Glutamatergic neuron (in vitro differentiated cells): ENCODE data around the gene IST1. TPM values are rescaled to one million over a fixed set of nuclear protein-coding genes. Genes with fewer than 3 reads are reported as not detected.

Experiments
- DNase-seq: peaks from one replicate; pipeline ENCODE4 v3.0.0; 2022
- H3K27ac Mint-ChIP-seq: one replicate; pipeline ENCODE4 v1.8.0; 2020; ENCODE audit warnings: mild to moderate bottlenecking, mixed read lengths, inconsistent platforms; ENCODE audit not compliant: unreplicated experiment
- H3K27me3 Mint-ChIP-seq: one replicate; pipeline ENCODE4 v1.8.0; 2020; ENCODE audit warnings: mild to moderate bottlenecking, moderate library complexity, mixed read lengths, inconsistent platforms; ENCODE audit not compliant: unreplicated experiment
- H3K36me3 Mint-ChIP-seq: one replicate; pipeline ENCODE4 v1.8.0; 2020; ENCODE audit warnings: mild to moderate bottlenecking, mixed read lengths, inconsistent platforms; ENCODE audit not compliant: unreplicated experiment
- H3K4me1 Mint-ChIP-seq: one replicate; pipeline ENCODE4 v1.8.0; 2020; ENCODE audit warnings: mild to moderate bottlenecking, low read depth, mixed read lengths, inconsistent platforms; ENCODE audit not compliant: unreplicated experiment
- H3K4me3 Mint-ChIP-seq: one replicate; pipeline ENCODE4 v1.8.0; 2020; ENCODE audit warnings: mild to moderate bottlenecking, mixed read lengths, inconsistent platforms; ENCODE audit not compliant: unreplicated experiment
- H3K9me3 Mint-ChIP-seq: one replicate; pipeline ENCODE4 v1.8.0; 2020; ENCODE audit warnings: mild to moderate bottlenecking, moderate library complexity, mixed read lengths, inconsistent platforms; ENCODE audit not compliant: unreplicated experiment
- CTCF ChIP-seq: fragments of 200-600 bp; sonication (generic); IDR thresholded peaks from one replicate; pipeline ENCODE4 v1.5.0; 2021; ENCODE audit not compliant: partially characterized antibody, unreplicated experiment
- total RNA-seq: library from RNA; stranded (reverse); fragmentation: NEBNext Ultra II Directional; extraction: Animal tissue kit (Norgen Biotek cat#: 25700); gene quantifications from one replicate; pipeline ENCODE4 v1.2.1, GENCODE V29; 2021; ENCODE audit not compliant: unreplicated experiment

IST1 gene
- total RNA-seq, 1 donor from 2014 or later: 271 TPM

GRCh38 chr16:71883849-71884638 is 11.3 kb upstream of the IST1 start, which contains the start of gene ZNF821:
TSS of gene ZNF821 (minus strand) at chr16:71884182. CDS start at chr16:71879946, 4,236 bp downstream.
- peak within 1 kb of the TSS; percentile 96 for H3K4me3 Mint-ChIP-seq
- peak within 1 kb of the TSS; percentile 95 for H3K27ac Mint-ChIP-seq
- peaks cover 5% of the 10 kb centered on the region for H3K9me3 Mint-ChIP-seq
- H3K4me1 Mint-ChIP-seq: peaks cover 13% of the 10 kb centered on the region
- H3K27me3 Mint-ChIP-seq: peaks cover 9% of the 10 kb centered on the region
- DNase-seq: peak; percentile 92
- peaks cover 5% of the 10 kb centered on the region for H3K36me3 Mint-ChIP-seq
- TF ChIP-seq CTCF: peak; percentile 37

DNA sequence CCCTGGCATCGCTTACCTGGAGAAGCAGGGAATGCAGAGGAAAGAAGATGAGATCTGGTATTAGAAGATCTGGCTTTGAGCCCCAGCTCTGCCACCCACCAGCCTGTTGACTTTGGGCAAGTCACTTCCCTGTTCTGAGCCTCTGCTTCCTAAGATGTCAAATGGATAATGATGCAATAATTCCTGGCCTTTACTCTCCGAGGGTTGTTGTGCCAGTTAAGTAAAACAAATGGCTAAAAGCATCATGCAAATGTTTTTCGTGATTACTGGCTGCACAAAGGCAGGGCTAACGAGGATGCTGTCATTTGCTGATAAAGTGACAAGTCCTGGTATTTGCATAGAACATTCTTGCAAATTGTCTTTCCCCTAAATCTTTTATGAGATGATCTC is 10.1 kb upstream of the IST1 start:
- Mint-ChIP-seq H3K9me3 (peaks cover 5% of the 10 kb centered on the region), H3K36me3 (no peaks in the 10 kb centered on the region), H3K4me1 (peaks cover 11% of the 10 kb centered on the region), H3K27me3 (peaks cover 9% of the 10 kb centered on the region), H3K4me3 (peak overlapping the region; percentile 83), H3K27ac (peak overlapping the region; percentile 82)
- no peak for DNase-seq
- no peak for TF ChIP-seq CTCF

DNA sequence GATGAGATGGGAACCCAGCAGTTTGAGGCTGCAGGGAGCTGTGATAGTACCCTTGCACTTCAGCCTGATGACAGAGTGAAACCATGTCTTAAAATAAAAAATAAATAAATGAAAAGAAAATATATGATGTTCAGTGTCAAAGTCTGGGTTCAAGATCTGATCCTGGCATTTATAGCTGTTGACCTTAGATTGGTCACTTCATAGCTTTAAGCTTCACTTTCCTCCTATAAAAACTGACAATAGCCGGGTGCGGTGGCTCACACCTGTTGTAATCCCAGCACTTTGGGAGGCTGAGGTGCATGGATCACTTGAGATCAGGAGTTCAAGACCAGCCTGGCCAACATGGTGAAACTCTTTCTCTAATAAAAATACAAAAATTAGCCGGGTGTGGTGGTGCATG is 6.2 kb upstream of the IST1 start:
- no peak for TF ChIP-seq CTCF
- no peak for DNase-seq
- H3K4me1 Mint-ChIP-seq: peaks cover 6% of the 10 kb centered on the region
- H3K27ac Mint-ChIP-seq: no peak overlapping the region
- H3K4me3 Mint-ChIP-seq: no peak overlapping the region
- H3K27me3 Mint-ChIP-seq: peaks cover 5% of the 10 kb centered on the region
- H3K9me3 Mint-ChIP-seq: peaks cover 2% of the 10 kb centered on the region
- H3K36me3 Mint-ChIP-seq: no peaks in the 10 kb centered on the region

- no peak for DNase-seq
- Mint-ChIP-seq H3K27ac (peak overlapping the region; percentile 99), H3K4me1 (peaks cover 2% of the 10 kb centered on the region), H3K36me3 (no peaks in the 10 kb centered on the region), H3K27me3 (peaks cover 11% of the 10 kb centered on the region), H3K4me3 (peak overlapping the region; percentile 96), H3K9me3 (peaks cover 12% of the 10 kb centered on the region)
- TF ChIP-seq CTCF: no peak
These were observed 1.5 kb upstream of the IST1 start for GRCh38 chr16:71893888-71894228.

DNA sequence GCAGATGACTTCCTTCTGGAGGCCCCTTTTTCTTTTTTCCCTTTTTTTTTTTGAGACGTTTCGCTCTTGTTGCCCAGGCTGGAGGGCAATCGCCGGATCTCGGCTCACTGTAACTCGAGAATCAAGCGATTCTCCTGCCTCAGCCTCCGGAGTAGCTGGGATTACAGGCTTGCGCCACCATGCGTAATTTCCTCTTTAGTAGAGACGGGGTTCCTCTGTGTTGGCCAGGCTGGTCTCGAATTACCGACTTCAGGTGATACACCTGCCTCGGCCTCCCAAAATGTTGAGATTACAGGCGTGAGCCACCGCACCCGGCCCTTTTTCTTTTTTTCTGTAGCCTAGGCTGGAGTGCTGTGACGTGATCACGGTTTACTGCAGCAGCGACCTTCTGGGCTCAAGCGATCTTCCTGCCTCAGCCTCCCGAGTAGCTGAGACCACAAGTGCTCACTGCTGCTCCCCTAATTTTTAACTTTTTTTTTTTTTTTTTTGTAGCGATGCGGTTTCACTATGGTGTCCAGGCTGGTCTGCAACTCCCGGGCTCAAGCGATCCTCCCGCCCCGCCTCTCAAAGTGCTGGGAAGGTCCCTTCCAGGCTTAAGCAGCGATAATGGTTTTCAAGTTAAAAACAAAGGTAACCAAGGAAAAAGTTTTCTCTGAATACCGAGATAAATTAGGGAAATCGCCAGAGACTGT is 956 bp upstream of the IST1 start:
- TF ChIP-seq CTCF: no peak
- H3K27ac Mint-ChIP-seq: peak overlapping the region; percentile 99
- H3K9me3 Mint-ChIP-seq: peaks cover 12% of the 10 kb centered on the region
- H3K36me3 Mint-ChIP-seq: no peaks in the 10 kb centered on the region
- peak overlapping the region; percentile 96 for H3K4me3 Mint-ChIP-seq
- peak; percentile 39 for DNase-seq
- peaks cover 2% of the 10 kb centered on the region for H3K4me1 Mint-ChIP-seq
- H3K27me3 Mint-ChIP-seq: peaks cover 11% of the 10 kb centered on the region
